BLaER1 treated with 17β-estradiol and CSF1 and Interleukin-3, amounts not matched to agents 10 nM and 100 nM (cell line): Measurements from ENCODE around the gene ZNF519.
"Not testable (repeated sequence)": the region's sequence is repeated elsewhere in the genome, so short reads cannot be mapped to it uniquely, and the experiment has no call there.

Source experiments
- H3K27ac ChIP-seq, 11 experiments: shearing (Covaris generic); formaldehyde crosslinking; 2 replicates each; pipeline ENCODE4 v1.8.1; 2022
- H3K27me3 ChIP-seq, 11 experiments: shearing (Covaris generic); formaldehyde crosslinking; 2 replicates each; pipeline ENCODE4 v1.8.1; 2022
- H3K36me3 ChIP-seq, 11 experiments: shearing (Covaris generic); formaldehyde crosslinking; 2 replicates each; pipeline ENCODE4 v1.8.1; 2022
- H3K4me1 ChIP-seq, 10 experiments: shearing (Covaris generic); formaldehyde crosslinking; 2 replicates each; pipeline ENCODE4 v1.8.1; 2022
- H3K4me2 ChIP-seq, 11 experiments: shearing (Covaris generic); formaldehyde crosslinking; 2 replicates each; pipeline ENCODE4 v1.8.1; 2022
- H3K4me3 ChIP-seq, 10 experiments: shearing (Covaris generic); formaldehyde crosslinking; 2 replicates each; pipeline ENCODE4 v1.8.1; 2022
- H3K9ac ChIP-seq, 11 experiments: shearing (Covaris generic); formaldehyde crosslinking; 2 replicates each; pipeline ENCODE4 v1.8.1; 2022
- H3K9me3 ChIP-seq, 11 experiments: shearing (Covaris generic); formaldehyde crosslinking; replicated peaks in 1 of 11; 2 replicates each; pipeline ENCODE4 v1.8.1; 2022
- H4K20me1 ChIP-seq, 11 experiments: shearing (Covaris generic); formaldehyde crosslinking; 2 replicates each; pipeline ENCODE4 v1.8.1; 2022

The ZNF519 gene

GRCh38 chr18:14162915-14163314 lies 30.7 kb upstream of the ZNF519 start:
- not testable (repeated sequence) for H3K27ac ChIP-seq, H3K9me3 ChIP-seq, H3K4me2 ChIP-seq, H3K9ac ChIP-seq, H3K36me3 ChIP-seq, H3K27me3 ChIP-seq, H4K20me1 ChIP-seq, H3K4me3 ChIP-seq, H3K4me1 ChIP-seq

- H3K9me3 ChIP-seq, H3K4me3 ChIP-seq, H3K27me3 ChIP-seq, H3K9ac ChIP-seq, H3K27ac ChIP-seq, H3K4me2 ChIP-seq, H4K20me1 ChIP-seq, H3K36me3 ChIP-seq: not testable (repeated sequence)
- H3K4me1 ChIP-seq, result peaks cover 0 to 30% (median 16%) of the 10 kb centered on the region in 10 experiments; a peak in 13 of 20 replicates
Observed at GRCh38 chr18:14151564-14152113, 19.4 kb upstream of the ZNF519 start.

- H3K27ac ChIP-seq, H3K27me3 ChIP-seq, H3K36me3 ChIP-seq, H3K9ac ChIP-seq, H3K9me3 ChIP-seq, H4K20me1 ChIP-seq, H3K4me2 ChIP-seq, H3K4me3 ChIP-seq: not testable (repeated sequence)
- peaks cover 0 to 39% (median 25%) of the 10 kb centered on the region in 10 experiments; a peak in 13 of 20 replicates for H3K4me1 ChIP-seq
Observed at GRCh38 chr18:14150766-14151165, 18.5 kb upstream of the ZNF519 start.

- H3K27me3 ChIP-seq, H3K4me3 ChIP-seq, H3K27ac ChIP-seq, H3K9me3 ChIP-seq, H3K9ac ChIP-seq, H3K4me2 ChIP-seq, H4K20me1 ChIP-seq, H3K36me3 ChIP-seq: not testable (repeated sequence)
- peaks cover 0 to 47% (median 31%) of the 10 kb centered on the region in 10 experiments; a peak in 13 of 20 replicates for H3K4me1 ChIP-seq
Observed at GRCh38 chr18:14149916-14150420, 17.7 kb upstream of the ZNF519 start.

- H3K36me3 ChIP-seq, result not testable (repeated sequence)
Observed at GRCh38 chr18:14149121-14149850, 17.1 kb upstream of the ZNF519 start.

GRCh38 chr18:14147935-14148865 lies 16.0 kb upstream of the ZNF519 start:
- Histone ChIP-seq H3K4me2 (peak overlapping the region in 8 of 11 experiments; percentile 28 to 57 (median 40); a peak in 12 of 22 replicates), H3K4me1 (peaks cover 0 to 65% (median 48%) of the 10 kb centered on the region in 10 experiments; a peak in 13 of 20 replicates)
- H3K27me3 ChIP-seq, H3K9ac ChIP-seq, H3K9me3 ChIP-seq, H3K27ac ChIP-seq, H3K4me3 ChIP-seq, H3K36me3 ChIP-seq, H4K20me1 ChIP-seq: not testable (repeated sequence)

More at GRCh38 chr18:14149121-14149850, 17.1 kb upstream of the ZNF519 start:
- peaks cover 0 to 54% (median 38%) of the 10 kb centered on the region in 10 experiments; a peak in 13 of 20 replicates for H3K4me1 ChIP-seq
- H3K27me3 ChIP-seq, H3K9me3 ChIP-seq, H3K4me3 ChIP-seq, H3K9ac ChIP-seq, H4K20me1 ChIP-seq, H3K27ac ChIP-seq: not testable (repeated sequence)
- peak overlapping the region in 5 of 11 experiments; percentile 23 to 43 (median 34); a peak in 8 of 22 replicates for H3K4me2 ChIP-seq

GRCh38 chr18:14146771-14147170 lies 14.5 kb upstream of the ZNF519 start:
- not testable (repeated sequence) for H3K27ac ChIP-seq, H3K36me3 ChIP-seq, H4K20me1 ChIP-seq

GRCh38 chr18:14145581-14146338 lies 13.5 kb upstream of the ZNF519 start:
- peak overlapping the region in 7 of 11 experiments; percentile 16 to 71 (median 67); a peak in 12 of 22 replicates for H3K4me2 ChIP-seq
- peaks cover 0 to 72% (median 54%) of the 10 kb centered on the region in 10 experiments; a peak in 13 of 20 replicates for H3K4me1 ChIP-seq
- H3K27ac ChIP-seq, H4K20me1 ChIP-seq, H3K4me3 ChIP-seq, H3K27me3 ChIP-seq, H3K36me3 ChIP-seq, H3K9me3 ChIP-seq: not testable (repeated sequence)
- H3K9ac ChIP-seq, result 0 out of 22 replicates have a peak overlapping the region, but pooled peaks of 1 of the 11 experiments have one; percentile 24

More at GRCh38 chr18:14146771-14147170, 14.5 kb upstream of the ZNF519 start:
- Histone ChIP-seq H3K4me1 (peaks cover 0 to 72% (median 54%) of the 10 kb centered on the region in 10 experiments; a peak in 13 of 20 replicates), H3K4me2 (peak overlapping the region in 9 of 11 experiments; percentile 26 to 71 (median 63); a peak in 19 of 22 replicates)
- not testable (repeated sequence) for H3K9me3 ChIP-seq, H3K4me3 ChIP-seq, H3K27me3 ChIP-seq, H3K9ac ChIP-seq

GRCh38 chr18:14145021-14145420 lies 12.8 kb upstream of the ZNF519 start:
- not testable (repeated sequence) for H3K27ac ChIP-seq, H3K4me3 ChIP-seq, H3K9me3 ChIP-seq, H3K36me3 ChIP-seq, H3K9ac ChIP-seq, H4K20me1 ChIP-seq, H3K27me3 ChIP-seq
- H3K4me2 ChIP-seq, result peak overlapping the region in 5 of 11 experiments; percentile 38 to 68 (median 53); a peak in 6 of 22 replicates
- H3K4me1 ChIP-seq, result peaks cover 4 to 72% (median 54%) of the 10 kb centered on the region in 10 experiments; a peak in 18 of 20 replicates
